HEK293 (cell line): ENCODE measurements around the gene RAB1A.

Experiments
- BCL11A ChIP-seq: fragments of 450-650 bp; formaldehyde crosslinking; IDR thresholded peaks from 2 replicates; pipeline ENCODE4 v1.5.1; 2016; ENCODE audit warnings: low read depth, missing biosample characterization, missing genetic modification characterization
- BCL11B ChIP-seq: fragments of 450-650 bp; formaldehyde crosslinking; IDR thresholded peaks from 2 replicates; pipeline ENCODE4 v1.5.1; 2016; ENCODE audit warnings: low read depth, missing biosample characterization, missing genetic modification characterization
- GLI4 ChIP-seq: fragments of 450-650 bp; formaldehyde crosslinking; IDR thresholded peaks from 2 replicates; pipeline ENCODE4 v1.5.1; 2016; ENCODE audit warnings: missing biosample characterization, missing genetic modification characterization
- KLF16 ChIP-seq: fragments of 450-650 bp; formaldehyde crosslinking; IDR thresholded peaks from 2 replicates; pipeline ENCODE4 v1.5.1; 2017; ENCODE audit warnings: missing biosample characterization, missing genetic modification characterization
- PRDM1 ChIP-seq: fragments of 450-650 bp; formaldehyde crosslinking; IDR thresholded peaks from 2 replicates; pipeline ENCODE4; 2016; ENCODE audit warnings: missing biosample characterization, missing genetic modification characterization
- REPIN1 ChIP-seq: fragments of 450-650 bp; formaldehyde crosslinking; IDR thresholded peaks from 2 replicates; pipeline ENCODE4 v1.5.1; 2017; ENCODE audit warnings: missing biosample characterization, missing genetic modification characterization, low read depth
- REST ChIP-seq: fragments of 450-650 bp; formaldehyde crosslinking; IDR thresholded peaks from 2 replicates; pipeline ENCODE4 v1.5.1; 2016; ENCODE audit warnings: missing biosample characterization, missing genetic modification characterization
- SP7 ChIP-seq: fragments of 450-650 bp; formaldehyde crosslinking; IDR thresholded peaks from 2 replicates; pipeline ENCODE4 v1.5.1; 2016; ENCODE audit warnings: missing biosample characterization, missing genetic modification characterization
- ZBTB48 ChIP-seq: fragments of 450-650 bp; formaldehyde crosslinking; IDR thresholded peaks from 2 replicates; pipeline ENCODE4 v1.5.1; 2016; ENCODE audit warnings: missing biosample characterization, missing genetic modification characterization
- ZNF223 ChIP-seq: fragments of 450-650 bp; formaldehyde crosslinking; IDR thresholded peaks from 2 replicates; pipeline ENCODE4 v1.5.1; 2016; ENCODE audit warnings: missing biosample characterization, missing genetic modification characterization
- ZNF366 ChIP-seq: fragments of 450-650 bp; formaldehyde crosslinking; conservative IDR thresholded peaks from 2 replicates; pipeline ENCODE4 v1.5.1; 2016; ENCODE audit warnings: missing biosample characterization, missing genetic modification characterization
- ZNF423 ChIP-seq: fragments of 450-650 bp; formaldehyde crosslinking; IDR thresholded peaks from 2 replicates; pipeline ENCODE4 v1.5.1; 2016; ENCODE audit warnings: missing biosample characterization, missing genetic modification characterization
- ZNF629 ChIP-seq: fragments of 450-650 bp; formaldehyde crosslinking; IDR thresholded peaks from 2 replicates; pipeline ENCODE4 v1.5.1; 2017; ENCODE audit warnings: missing biosample characterization, missing genetic modification characterization
- ZNF670 ChIP-seq: fragments of 450-650 bp; formaldehyde crosslinking; IDR thresholded peaks from 2 replicates; pipeline ENCODE4 v1.5.1; 2016; ENCODE audit warnings: missing biosample characterization, missing genetic modification characterization, low read depth
- ZNF747 ChIP-seq: fragments of 450-650 bp; formaldehyde crosslinking; IDR thresholded peaks from 2 replicates; pipeline ENCODE4 v1.5.1; 2016; ENCODE audit warnings: missing biosample characterization, missing genetic modification characterization
- ZNF830 ChIP-seq: fragments of 450-650 bp; IDR thresholded peaks from 2 replicates; pipeline ENCODE4 v1.5.0; 2018; ENCODE audit warnings: missing biosample characterization, missing genetic modification characterization, low read depth, mild to moderate bottlenecking, moderate library complexity
- ZSCAN16 ChIP-seq: fragments of 450-650 bp; formaldehyde crosslinking; IDR thresholded peaks from 2 replicates; pipeline ENCODE4 v1.5.1; 2016; ENCODE audit warnings: missing biosample characterization, missing genetic modification characterization
- ZSCAN30 ChIP-seq: fragments of 450-650 bp; IDR thresholded peaks from 2 replicates; pipeline ENCODE4 v1.5.1; 2018; ENCODE audit warnings: missing biosample characterization, mild to moderate bottlenecking, missing genetic modification characterization, moderate library complexity
- ZSCAN4 ChIP-seq: fragments of 450-650 bp; formaldehyde crosslinking; IDR thresholded peaks from 2 replicates; pipeline ENCODE4 v1.5.1; 2017; ENCODE audit warnings: missing biosample characterization, missing genetic modification characterization
- ZSCAN5A ChIP-seq: fragments of 450-650 bp; formaldehyde crosslinking; IDR thresholded peaks from 2 replicates; pipeline ENCODE4 v1.5.1; 2016; ENCODE audit warnings: missing biosample characterization, missing genetic modification characterization
- TF ChIP-seq, protein P1 (sequence below): fragments of 450-650 bp; formaldehyde crosslinking; conservative IDR thresholded peaks from 2 replicates; pipeline ENCODE4 v1.5.1; 2016; ENCODE audit warnings: low read depth, missing biosample characterization, missing genetic modification characterization
- TF ChIP-seq, protein P2 (sequence below): fragments of 450-650 bp; formaldehyde crosslinking; IDR thresholded peaks from 2 replicates; pipeline ENCODE4 v1.5.1; 2016; ENCODE audit warnings: missing biosample characterization, missing genetic modification characterization

RAB1A gene

DNA sequence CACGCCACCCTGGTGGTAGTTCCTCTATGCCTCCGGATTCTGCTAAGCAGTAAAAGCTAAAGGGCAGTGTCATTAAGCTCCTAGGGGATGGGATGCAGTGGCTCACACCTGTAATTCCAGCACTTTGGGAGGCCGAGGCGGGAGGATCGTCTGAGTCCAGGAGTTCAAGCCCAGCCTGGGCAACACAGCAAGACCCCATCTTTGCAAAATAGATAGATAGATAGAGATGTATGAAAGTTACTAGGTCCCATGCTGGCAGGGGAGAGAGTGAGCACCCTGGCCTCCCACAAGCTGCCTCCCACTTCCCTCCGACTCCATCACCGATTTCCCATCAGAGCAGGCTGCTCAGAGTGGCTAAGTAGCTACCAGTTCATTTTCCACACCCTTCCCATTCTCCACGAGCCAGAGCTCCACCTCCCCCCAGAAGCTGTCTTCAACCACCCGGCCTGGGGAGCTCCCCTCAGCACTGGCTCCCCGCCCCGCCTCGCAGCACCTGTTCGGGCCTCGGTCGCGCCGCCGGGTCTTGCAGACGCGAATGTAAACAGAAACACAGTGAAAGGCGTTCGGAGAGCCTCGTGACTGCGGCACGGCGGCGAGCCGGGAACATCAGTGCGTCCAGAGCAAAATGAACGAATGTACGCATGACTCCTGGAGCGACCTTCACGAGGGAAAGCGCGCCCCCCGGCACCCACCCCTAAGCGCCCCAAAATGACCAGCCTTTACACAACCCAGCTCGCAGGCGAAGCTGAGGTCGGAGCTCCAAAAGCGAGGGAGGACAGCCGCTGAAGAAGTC is 74.3 kb downstream of the RAB1A start (continued):
- TF ChIP-seq REST (tag by site-specific recombination) (no peak), ZNF747 (tag by site-specific recombination) (no peak), SP7 (tag by site-specific recombination) (peak; percentile 60), ZBTB48 (peak; percentile 14; the same call in 1 of the 2 replicates), KLF16 (tag by site-specific recombination) (peak; percentile 59; the same call in 1 of the 2 replicates), ZNF830 (tag by site-specific recombination) (no peak), ZNF423 (tag by site-specific recombination) (no peak), BCL11A (tag by site-specific recombination) (no peak), ZNF223 (tag by site-specific recombination) (no peak), ZNF366 (tag by site-specific recombination) (peak; percentile 64), ZNF629 (tag by site-specific recombination) (peak; percentile 17; the same call in 1 of the 2 replicates), BCL11B (tag by site-specific recombination) (no peak), REPIN1 (tag by site-specific recombination) (no peak), PRDM1 (tag by site-specific recombination) (peak; percentile 8; the same call in 1 of the 2 replicates), ZSCAN5A (tag by site-specific recombination) (no peak), ZNF670 (tag by site-specific recombination) (no peak), ZSCAN4 (tag by site-specific recombination) (0 out of 2 replicates have a peak, but pooled peaks have one; percentile 17), ZSCAN16 (tag by site-specific recombination) (0 out of 2 replicates have a peak, but pooled peaks have one; percentile 70), GLI4 (no peak), ZSCAN30 (tag by site-specific recombination) (no peak)
- TF ChIP-seq, protein P1, sequence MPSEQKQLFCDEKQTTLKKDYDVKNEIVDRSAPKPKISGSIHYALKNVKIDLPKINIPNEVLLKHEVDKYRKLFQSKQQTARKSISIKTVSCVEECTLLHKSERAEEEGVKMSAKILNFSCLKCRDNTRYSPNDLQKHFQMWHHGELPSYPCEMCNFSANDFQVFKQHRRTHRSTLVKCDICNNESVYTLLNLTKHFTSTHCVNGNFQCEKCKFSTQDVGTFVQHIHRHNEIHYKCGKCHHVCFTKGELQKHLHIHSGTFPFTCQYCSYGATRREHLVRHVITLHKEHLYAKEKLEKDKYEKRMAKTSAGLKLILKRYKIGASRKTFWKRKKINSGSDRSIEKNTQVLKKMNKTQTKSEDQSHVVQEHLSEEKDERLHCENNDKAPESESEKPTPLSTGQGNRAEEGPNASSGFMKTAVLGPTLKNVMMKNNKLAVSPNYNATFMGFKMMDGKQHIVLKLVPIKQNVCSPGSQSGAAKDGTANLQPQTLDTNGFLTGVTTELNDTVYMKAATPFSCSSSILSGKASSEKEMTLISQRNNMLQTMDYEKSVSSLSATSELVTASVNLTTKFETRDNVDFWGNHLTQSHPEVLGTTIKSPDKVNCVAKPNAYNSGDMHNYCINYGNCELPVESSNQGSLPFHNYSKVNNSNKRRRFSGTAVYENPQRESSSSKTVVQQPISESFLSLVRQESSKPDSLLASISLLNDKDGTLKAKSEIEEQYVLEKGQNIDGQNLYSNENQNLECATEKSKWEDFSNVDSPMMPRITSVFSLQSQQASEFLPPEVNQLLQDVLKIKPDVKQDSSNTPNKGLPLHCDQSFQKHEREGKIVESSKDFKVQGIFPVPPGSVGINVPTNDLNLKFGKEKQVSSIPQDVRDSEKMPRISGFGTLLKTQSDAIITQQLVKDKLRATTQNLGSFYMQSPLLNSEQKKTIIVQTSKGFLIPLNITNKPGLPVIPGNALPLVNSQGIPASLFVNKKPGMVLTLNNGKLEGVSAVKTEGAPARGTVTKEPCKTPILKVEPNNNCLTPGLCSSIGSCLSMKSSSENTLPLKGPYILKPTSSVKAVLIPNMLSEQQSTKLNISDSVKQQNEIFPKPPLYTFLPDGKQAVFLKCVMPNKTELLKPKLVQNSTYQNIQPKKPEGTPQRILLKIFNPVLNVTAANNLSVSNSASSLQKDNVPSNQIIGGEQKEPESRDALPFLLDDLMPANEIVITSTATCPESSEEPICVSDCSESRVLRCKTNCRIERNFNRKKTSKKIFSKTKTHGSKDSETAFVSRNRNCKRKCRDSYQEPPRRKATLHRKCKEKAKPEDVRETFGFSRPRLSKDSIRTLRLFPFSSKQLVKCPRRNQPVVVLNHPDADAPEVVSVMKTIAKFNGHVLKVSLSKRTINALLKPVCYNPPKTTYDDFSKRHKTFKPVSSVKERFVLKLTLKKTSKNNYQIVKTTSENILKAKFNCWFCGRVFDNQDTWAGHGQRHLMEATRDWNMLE (tag by site-specific recombination), result no peak
- TF ChIP-seq, protein P2, sequence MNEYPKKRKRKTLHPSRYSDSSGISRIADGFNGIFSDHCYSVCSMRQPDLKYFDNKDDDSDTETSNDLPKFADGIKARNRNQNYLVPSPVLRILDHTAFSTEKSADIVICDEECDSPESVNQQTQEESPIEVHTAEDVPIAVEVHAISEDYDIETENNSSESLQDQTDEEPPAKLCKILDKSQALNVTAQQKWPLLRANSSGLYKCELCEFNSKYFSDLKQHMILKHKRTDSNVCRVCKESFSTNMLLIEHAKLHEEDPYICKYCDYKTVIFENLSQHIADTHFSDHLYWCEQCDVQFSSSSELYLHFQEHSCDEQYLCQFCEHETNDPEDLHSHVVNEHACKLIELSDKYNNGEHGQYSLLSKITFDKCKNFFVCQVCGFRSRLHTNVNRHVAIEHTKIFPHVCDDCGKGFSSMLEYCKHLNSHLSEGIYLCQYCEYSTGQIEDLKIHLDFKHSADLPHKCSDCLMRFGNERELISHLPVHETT (tag by site-specific recombination), result no peak
